H54 (cell line): ENCODE measurements around the gene SRGAP2B.
A peak's percentile ranks its signal among the peaks of the same experiment; 100 is the strongest.
"Not testable (repeated sequence)": the region's sequence is repeated elsewhere in the genome, so short reads cannot be mapped to it uniquely, and the experiment has no call there.

ENCODE experiments used
- DNase-seq: peaks from one replicate; pipeline ENCODE4 v3.0.0; 2011; ENCODE audit warnings: low spot score, mixed read lengths; ENCODE audit not compliant: insufficient read length
- FAIRE-seq: peaks from 3 replicates; lab custom pipeline; 2011; peaks lifted over from hg19 to GRCh38; lab: Jason Lieb, UNC

Gene SRGAP2B

DNA sequence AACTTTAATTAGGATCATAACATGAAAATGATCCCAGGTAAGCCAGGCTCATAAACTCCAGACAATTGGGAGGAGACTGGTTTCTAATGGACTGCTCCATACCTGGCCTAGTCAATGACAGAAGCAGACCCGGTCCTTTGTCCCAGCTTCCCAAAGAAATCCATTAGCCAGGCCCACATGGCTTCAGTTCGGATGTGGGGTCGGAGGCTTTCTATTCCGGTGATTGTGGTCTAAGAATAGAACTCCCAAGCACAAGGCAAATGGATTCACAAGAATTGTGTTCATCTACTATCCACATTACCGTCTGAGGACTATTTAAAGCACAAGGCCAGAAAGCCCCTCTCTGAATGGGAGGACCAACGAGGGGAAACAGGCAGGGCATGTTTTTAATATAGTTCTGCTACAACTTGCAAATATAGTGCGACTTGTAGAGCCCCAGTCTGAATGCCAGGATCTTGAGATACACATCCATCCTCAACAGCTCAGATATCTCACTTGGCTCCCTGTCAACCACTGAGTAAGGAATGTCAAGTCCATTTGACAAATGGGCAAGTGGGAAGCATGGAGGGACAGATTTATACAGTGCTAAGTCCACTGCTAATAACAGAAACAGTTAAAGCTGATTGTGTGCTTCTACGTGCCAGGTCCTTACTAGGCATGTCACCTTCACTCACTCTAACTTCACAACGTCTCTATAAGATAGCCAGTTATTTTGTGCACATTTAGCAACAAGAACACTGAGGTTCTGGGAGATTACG, 42.9 kb downstream of the SRGAP2B start:
- FAIRE-seq, DNase-seq: not testable (repeated sequence)

DNA sequence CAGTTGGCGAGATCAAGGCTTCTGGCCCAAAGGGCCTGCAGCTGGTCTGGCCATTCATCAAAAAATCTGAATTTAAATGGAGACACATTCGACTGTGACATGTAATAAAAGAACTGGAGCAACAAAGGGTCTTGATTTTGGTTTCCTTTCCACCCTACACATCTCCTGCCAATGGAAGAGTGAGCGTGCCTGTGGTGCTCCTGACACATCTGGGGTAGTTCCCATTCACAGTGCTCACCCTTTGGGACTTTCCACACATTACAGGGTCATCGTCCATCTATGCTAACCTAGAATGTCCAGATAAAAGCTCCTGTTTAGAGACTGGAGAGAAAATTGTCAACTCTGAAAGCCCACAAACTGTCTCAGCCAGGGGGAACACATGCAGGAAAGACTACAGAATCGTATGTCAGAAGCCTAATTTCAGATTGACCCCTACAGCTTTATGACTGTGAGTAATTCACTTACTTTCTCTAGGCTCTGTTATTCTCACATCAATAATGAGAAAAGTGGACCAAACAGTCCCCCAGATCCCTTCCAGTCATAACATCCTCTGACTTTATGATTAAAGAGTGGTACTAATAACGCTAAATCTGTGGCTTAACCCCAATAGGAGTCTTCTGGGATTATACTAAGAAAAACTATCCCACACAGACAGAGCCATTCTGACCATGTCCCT, 46.8 kb downstream of the SRGAP2B start:
- peak; percentile 78 for FAIRE-seq
- not testable (repeated sequence) for DNase-seq

DNA sequence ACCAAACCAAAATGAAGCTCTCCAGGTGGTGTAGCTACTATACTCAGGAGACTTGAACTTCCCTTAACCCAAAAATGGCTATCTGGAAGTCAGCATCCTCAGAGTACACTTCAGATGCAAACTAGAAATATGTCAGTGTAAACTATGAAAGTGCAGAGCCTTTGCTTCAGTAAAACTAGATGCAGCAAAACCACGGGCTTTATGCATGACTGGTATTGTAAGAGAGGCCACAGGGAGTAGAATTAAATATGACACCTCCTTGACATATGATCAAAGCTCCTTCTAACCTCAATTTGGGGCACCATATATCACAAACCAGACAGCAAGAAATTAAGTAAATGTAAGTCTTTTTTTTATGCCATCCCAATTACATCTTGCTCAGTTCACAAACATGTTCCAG, 47.6 kb downstream of the SRGAP2B start:
- not testable (repeated sequence) for FAIRE-seq

DNA sequence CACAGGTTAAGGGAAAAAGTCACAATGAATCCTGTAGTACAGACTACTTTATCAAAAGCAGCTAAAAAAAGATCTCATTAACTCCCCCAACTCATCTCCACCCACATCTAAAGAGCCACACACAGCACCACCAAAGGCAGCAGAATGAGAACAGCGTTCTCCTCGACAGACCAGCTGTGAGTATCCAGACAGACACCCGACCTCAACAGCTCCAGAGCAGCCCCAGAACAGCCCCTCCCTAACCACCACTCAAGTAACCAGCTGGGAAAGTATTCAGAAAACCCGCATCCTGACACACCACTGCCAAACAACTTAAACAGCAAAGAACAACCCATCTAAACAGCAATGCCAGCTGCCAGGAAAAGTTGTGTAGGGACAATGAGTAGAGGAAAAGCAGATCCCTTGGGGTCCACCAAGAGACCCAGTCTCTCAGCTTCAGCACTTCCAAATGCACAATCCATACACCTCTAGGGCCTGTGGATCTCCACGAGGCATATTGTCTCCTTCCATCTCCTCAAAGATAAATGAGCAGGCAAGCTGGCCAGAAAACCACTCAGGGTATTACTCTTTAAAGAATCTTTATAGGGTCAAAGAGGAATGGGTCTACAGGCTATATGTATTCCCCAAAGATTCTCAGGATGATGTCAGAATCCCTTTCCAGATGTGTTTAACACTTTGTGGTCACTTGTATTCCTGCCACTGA, 49.4 kb downstream of the SRGAP2B start:
- peak; percentile 82 for FAIRE-seq
- DNase-seq = not testable (repeated sequence)

More for the DNA sequence above, 47.6 kb downstream of the SRGAP2B start:
- not testable (repeated sequence) for DNase-seq

DNA sequence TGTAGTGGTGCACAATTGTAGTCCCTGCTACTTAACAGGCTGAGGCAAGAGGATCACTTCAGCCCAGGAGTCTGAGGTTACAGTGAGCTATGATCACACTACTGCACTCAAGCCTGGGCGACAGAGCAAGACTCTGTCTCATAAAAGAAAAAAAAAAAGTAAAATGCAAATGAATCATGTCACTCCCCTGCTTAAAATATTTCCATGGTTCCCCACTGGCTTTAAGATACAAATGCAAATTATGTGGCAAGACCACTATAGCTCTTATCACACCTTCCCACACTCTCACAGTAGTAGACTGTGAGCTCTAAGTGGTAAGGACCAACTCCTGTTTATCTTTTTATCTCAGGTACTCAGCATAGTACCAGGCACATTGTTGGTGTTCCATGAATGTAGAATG, 53.6 kb downstream of the SRGAP2B start:
- not testable (repeated sequence) for DNase-seq

DNA sequence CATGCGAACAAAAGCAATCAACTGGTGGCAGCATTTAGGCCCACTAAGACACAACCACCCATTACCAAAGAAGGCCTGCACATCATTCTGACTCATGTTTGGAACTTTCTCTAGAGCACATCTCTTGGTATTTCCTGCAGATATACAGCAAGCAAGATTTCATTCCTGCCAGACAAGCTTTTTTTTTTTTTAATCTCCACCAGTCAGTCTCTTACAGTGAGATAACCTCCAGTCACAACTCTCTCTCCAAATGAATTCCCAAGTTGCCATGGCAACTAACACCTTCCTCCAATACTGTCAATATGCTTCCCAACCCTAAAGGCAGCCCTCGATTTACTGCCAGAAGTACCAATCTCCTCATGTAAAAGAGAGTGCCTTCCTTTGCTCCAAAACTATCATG, 59.1 kb downstream of the SRGAP2B start:
- DNase-seq = not testable (repeated sequence)
- peak; percentile 66 for FAIRE-seq

More for the DNA sequence above, 53.6 kb downstream of the SRGAP2B start:
- FAIRE-seq = not testable (repeated sequence)

DNA sequence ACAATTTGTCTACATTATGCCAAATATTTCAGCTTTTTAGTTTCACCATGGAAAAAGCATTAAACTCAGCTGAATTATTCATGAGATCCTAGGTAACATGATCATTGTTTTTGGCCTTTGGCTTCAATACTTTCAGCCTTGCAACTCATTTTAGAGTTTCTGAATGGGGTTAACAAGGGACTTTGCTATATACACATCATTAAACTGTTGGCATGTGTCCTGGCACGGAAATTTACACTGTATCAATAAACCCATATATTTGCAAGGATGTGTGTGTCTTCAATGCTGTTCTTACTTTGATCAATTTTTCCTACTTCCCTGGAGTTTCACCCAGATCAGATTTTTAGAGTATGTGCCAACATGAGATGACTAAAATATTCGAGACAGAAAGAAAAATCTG, 61.6 kb downstream of the SRGAP2B start:
- FAIRE-seq, DNase-seq: not testable (repeated sequence)

DNA sequence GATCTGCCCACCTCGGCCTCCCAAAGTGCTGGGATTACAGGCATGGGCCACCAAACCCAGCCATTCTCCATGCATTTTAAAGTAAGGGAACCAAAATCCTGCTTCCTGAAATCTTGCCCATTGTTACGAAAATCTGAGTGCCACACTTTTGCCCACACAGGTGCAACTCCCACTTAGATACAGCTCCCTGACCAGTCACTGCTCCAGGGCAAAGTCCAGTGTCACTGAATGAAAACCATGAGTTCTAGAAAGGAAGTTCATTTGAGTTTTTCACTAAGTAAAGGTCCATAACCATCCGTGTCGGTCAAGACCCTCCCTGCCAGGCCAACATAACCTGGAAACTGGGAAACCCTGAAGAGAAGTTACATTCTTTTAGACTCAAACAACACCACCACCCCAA, 67.9 kb downstream of the SRGAP2B start:
- DNase-seq, FAIRE-seq: not testable (repeated sequence)

DNA sequence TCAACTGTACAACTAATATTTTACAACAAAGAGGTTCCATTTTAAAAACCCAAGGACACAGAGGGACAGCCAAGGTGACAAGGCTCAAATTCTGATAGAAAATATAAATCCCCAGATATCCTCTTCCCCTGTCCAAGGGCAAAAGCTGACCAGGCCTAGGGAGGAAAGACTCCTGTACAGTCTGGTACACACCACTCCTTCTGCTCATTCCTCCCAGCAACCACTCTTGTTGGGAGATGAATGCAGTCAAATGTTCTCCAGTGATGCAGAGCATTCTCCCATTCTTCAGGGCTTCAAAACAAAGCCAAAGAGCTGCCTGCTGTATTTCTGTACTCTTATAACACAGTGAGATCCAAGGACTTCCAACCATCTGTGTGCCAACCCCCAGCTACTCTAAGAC, 69.8 kb downstream of the SRGAP2B start:
- DNase-seq, FAIRE-seq: not testable (repeated sequence)

DNA sequence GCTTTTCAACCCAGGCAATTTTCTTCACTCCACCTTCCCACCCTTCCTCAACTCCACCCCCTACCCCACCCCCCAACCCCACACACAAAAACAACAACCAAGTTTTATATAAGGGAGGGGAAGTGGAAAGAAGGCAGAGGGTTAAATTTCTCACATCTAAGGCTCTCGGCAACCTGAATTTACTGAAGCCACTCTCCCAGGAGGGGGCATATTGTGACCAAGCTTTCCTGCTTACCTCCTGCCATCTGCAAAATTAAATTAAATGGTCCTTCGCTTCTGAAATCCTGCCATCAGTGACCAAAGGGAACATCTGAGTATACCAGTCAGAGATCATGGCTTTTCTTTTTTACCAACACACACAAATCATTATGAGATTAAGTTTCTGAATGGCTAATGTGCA, 72.9 kb downstream of the SRGAP2B start:
- not testable (repeated sequence) for FAIRE-seq, DNase-seq

DNA sequence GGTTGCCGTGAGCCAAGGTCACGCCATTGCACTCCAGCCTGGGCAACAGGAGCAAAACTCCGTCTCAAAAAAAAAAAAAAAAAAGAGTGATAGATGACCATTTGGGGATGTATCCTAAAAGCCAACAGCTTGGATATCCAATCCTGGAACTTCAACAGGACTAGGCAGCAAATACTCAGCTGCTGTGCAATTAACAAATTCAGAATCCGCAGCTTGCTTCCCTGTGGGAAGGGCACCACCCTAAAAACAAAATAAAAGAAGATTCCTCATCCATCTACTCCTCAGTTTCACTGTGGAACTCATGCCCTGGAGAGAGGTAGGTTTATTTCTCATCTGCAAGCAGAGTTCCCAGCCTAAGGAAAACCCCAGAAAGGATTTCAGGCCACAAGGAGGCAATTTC, 73.4 kb downstream of the SRGAP2B start:
- FAIRE-seq, DNase-seq: not testable (repeated sequence)

DNA sequence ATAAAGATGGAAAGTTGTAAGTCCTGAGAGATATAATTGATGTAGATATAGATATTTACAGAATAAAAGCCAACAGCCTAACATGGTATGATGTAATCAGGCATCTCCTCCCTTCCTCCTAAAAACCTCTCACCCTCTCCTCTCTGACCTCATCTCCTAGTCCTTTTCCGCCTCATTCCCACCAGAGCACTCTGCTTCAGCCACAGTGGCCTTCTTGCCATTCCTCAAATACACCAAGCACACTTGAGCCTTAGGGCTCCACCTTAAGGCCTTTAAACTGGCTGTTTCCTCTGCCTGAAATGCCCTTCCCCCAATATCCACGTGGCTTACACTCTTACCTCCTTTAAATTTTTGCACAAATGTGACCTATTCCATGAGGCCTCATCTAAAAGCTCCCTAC, 75.4 kb downstream of the SRGAP2B start:
- FAIRE-seq, DNase-seq: not testable (repeated sequence)

DNA sequence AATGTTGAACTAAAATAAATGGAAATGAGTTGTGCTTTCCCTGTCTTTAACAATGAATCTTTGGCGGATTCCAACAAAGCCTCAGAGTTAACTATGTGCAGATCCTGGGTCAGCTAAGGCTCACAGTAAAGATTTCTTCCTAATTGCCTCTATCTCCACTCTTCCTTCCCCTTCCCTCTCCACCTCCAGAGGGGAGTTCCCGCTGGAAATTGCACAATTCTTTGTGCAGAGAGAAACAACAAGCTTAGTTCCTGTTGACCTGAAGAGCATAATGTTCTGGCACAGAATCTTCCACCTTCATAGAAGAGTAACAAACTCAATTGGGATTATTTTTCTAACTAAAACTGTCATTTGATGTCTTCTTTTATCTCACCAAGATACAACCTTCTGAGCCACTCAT, 77.4 kb downstream of the SRGAP2B start:
- not testable (repeated sequence) for DNase-seq, FAIRE-seq

DNA sequence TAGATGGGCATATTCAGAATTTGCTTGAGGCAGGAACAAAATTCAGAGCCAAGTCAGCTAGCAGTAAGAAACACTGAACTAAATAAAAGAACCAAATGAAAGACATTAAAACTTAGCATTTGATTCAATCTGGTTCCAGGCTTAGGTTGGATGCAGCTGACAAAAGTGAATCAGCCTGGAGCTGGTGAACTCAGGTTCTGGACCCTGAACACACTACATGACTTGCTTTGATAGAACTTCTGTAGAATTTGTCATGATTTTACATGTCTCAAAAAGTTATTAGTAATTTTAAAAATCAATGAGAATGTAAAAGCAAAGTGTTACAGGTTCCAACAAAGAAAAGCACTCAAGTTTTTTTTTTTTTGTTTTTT, 78.7 kb downstream of the SRGAP2B start:
- not testable (repeated sequence) for DNase-seq, FAIRE-seq

DNA sequence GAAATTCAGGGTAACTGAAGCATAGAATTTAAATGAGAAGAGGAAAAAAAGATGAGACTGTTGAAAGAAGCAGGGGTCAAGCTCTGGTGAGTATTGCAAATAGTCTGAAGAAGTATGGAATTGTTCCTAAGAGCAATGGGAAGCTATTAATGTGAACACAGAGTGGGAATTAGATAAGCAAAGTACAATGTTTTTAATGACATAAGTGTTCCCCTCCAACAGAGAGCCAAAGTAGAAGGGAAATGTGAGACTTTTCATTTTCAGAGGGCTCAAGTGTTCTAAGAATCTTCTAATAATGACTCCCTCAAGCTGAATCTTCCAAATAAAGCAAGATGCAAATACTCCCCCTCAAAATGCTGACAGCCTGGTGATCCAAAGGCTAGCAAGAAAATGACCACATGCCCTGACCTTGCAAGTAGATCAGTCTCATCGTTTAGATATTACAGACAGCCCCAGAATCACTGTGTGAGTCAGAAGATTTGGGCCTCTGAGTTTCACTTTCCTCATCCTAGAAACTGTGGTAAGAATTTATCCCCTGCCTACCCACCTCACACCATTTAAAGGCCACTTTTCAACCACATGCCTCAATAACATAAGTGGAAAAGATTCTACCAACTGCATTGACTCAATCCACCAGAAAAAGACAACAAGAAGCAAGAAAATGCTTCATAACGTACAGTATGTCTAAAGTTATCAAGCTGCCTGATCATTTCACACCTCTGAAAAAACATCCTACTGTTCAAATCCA, 79.2 kb downstream of the SRGAP2B start:
- DNase-seq = not testable (repeated sequence)
- peak; percentile 65 for FAIRE-seq

DNA sequence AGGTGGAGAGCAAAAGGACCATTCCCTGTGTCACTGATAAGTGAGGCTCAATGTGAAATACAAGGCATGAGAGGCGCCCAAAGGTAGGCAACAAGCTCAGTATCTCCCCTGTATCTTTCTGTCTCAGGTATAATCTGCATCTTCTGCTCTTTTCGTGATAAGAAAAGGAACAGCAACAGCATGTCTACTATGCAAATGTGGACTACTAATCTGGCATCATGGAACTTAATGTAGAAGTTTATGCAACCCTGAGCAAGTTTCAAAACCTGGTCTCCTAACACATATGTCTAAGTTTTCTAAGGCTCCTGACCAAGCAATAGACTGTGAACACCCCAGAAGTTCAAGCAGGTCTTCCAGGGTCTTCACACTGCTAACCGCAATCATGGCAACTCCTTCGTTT, 81.8 kb downstream of the SRGAP2B start:
- not testable (repeated sequence) for FAIRE-seq

DNA sequence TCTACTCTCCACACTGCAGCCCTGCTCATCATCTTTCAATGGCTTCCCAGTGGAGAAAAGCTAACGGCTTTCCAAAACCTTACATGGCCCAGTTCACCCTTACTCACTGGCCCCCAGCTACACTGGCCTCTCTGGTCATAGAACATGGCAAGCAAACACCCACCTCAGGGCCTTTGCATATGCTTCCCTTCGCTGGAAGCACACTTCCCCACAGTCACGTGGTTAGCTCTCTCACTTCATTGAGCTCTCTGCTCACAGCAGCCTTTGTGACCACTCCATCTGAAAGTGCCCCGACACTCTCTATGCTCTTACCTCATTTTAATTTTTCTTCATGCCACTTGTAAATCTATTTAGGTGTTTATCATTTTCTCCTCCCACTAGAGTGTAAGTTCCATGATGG, 83.3 kb downstream of the SRGAP2B start:
- FAIRE-seq, DNase-seq: not testable (repeated sequence)

More for the DNA sequence above, 81.8 kb downstream of the SRGAP2B start:
- not testable (repeated sequence) for DNase-seq

DNA sequence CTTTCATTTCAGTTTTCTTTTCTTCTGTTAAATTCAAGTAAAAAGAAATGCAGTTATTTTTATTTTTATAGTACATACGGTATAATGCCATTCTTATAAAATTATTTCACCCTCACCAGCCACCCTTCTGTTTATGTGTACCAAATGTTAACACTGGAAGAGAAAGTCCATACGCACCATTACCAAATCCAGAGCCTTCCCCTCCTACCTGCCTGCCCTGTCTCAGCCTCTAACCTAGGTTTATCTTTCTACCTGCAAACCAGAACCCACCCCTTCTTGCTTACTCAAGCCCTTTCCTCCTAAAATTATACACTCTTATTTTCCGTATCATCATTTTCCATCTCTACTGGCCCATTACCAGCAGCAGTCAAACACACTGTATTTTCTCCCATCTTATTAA, 84.5 kb downstream of the SRGAP2B start:
- FAIRE-seq = not testable (repeated sequence)

DNA sequence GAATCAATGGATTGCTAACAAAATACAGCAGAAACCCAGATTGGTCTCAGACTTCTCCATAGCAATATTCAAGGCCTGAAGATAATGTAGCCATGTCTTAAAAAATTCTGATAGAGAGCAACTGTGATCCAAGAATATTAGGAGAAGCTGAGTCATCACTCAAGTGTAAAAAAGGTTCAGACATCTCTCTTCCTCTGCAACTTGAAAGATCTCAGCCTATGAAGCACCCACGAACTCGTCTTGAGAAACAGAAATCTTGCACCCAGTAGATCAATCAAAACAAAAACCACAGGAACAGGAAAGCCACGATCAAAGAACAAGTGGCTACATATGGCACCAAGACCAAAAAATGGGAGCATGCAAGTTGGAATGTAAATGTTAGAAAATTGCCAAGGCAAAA, 85.2 kb downstream of the SRGAP2B start:
- FAIRE-seq = peak; percentile 48
- not testable (repeated sequence) for DNase-seq

More for the DNA sequence above, 84.5 kb downstream of the SRGAP2B start:
- not testable (repeated sequence) for DNase-seq
